GM18873 (cell line): Measurements from ENCODE around the gene MED9.
"Not testable (repeated sequence)": the region's sequence is repeated elsewhere in the genome, so short reads cannot be mapped to it uniquely, and the experiment has no call there.

Experiments
- ATAC-seq: cut with Tn5 transposase; IDR thresholded peaks from one replicate; pipeline ENCODE4 v1.9.1; 2021; ENCODE audit warnings: mild to moderate bottlenecking, moderate library complexity, moderate number of reproducible peaks; ENCODE audit not compliant: unreplicated experiment, low FRiP score

The MED9 gene

GRCh38 chr17:17485420-17485819, 8.6 kb downstream of the MED9 start:
- ATAC-seq: no peak

- not testable (repeated sequence) for ATAC-seq
Measured at GRCh38 chr17:17486416-17486815, 9.6 kb downstream of the MED9 start.

GRCh38 chr17:17487998-17488397, 11.2 kb downstream of the MED9 start:
- ATAC-seq: no peak

- no peak for ATAC-seq
Measured at GRCh38 chr17:17491031-17491471, 14.3 kb downstream of the MED9 start.

GRCh38 chr17:17491546-17491988, 14.8 kb downstream of the MED9 start:
- ATAC-seq: no peak

- no peak for ATAC-seq
Measured at GRCh38 chr17:17492085-17492484, 15.3 kb downstream of the MED9 start.

- ATAC-seq: no peak
Measured at GRCh38 chr17:17492571-17492970, 15.8 kb downstream of the MED9 start.

GRCh38 chr17:17493249-17493985, 16.6 kb downstream of the MED9 start:
- ATAC-seq: no peak

GRCh38 chr17:17493986-17494466, 17.2 kb downstream of the MED9 start:
- ATAC-seq: no peak

- ATAC-seq: no peak
Measured at GRCh38 chr17:17494499-17494869, 17.7 kb downstream of the MED9 start.

GRCh38 chr17:17494870-17495535, 18.2 kb downstream of the MED9 start:
- no peak for ATAC-seq

- no peak for ATAC-seq
Measured at GRCh38 chr17:17495536-17496188, 18.9 kb downstream of the MED9 start.

- no peak for ATAC-seq
Measured at GRCh38 chr17:17496189-17497064, 19.6 kb downstream of the MED9 start, which contains the start of gene RASD1. Gene RASD1, minus strand, starts transcription at chr17:17496395. Its CDS starts 214 bp downstream, at chr17:17496181.

- ATAC-seq: no peak
Measured at GRCh38 chr17:17497065-17497844, 20.5 kb downstream of the MED9 start.

- ATAC-seq: no peak
Measured at GRCh38 chr17:17497845-17498520, 21.2 kb downstream of the MED9 start.

GRCh38 chr17:17498606-17499301, 22.0 kb downstream of the MED9 start:
- ATAC-seq: no peak

- no peak for ATAC-seq
Measured at GRCh38 chr17:17499402-17500145, 22.8 kb downstream of the MED9 start.
